Natural killer cell (primary cell): ENCODE data around the gene TTC27. TPM values are rescaled to one million over a fixed set of nuclear protein-coding genes. Genes with fewer than 3 reads are reported as not detected.
"Not testable (repeated sequence)": the region's sequence is repeated elsewhere in the genome, so short reads cannot be mapped to it uniquely, and the experiment has no call there.

Source experiments
- ATAC-seq, 3 donors: fragments of 150-1000 bp in 2 of 3; fragments of 200-7000 bp in 1 of 3; cut with Tn5 transposase; 1 replicate in 1 of 3; 2 replicates in 2 of 3; pipeline ENCODE4 v1.10.0; 2021; ENCODE audit warnings: mild to moderate bottlenecking in 2 of 3, moderate library complexity in 2 of 3
- DNase-seq, 2 donors: peaks; one replicate each; pipeline versions ENCODE4 v3.0.0 to v3.0.0-alpha.2; 2013 to 2021; ENCODE audit warnings: mixed read lengths in 1 of 2
- H3K27ac ChIP-seq: one replicate; pipeline ENCODE4 v1.5.1; 2013; ENCODE audit warnings: mild to moderate bottlenecking, low read length
- H3K27me3 ChIP-seq: one replicate; pipeline ENCODE4 v1.6.1; 2013; ENCODE audit warnings: low read length; ENCODE audit not compliant: control insufficient read depth, insufficient read depth
- H3K36me3 ChIP-seq: one replicate; pipeline ENCODE4 v1.6.1; 2013; ENCODE audit warnings: low read length; ENCODE audit not compliant: control insufficient read depth, insufficient read depth
- H3K4me1 ChIP-seq: one replicate; pipeline ENCODE4 v1.6.1; 2013; ENCODE audit warnings: low read length; ENCODE audit not compliant: control insufficient read depth, insufficient read depth
- H3K4me3 ChIP-seq: one replicate; pipeline ENCODE4 v1.5.1; 2013; ENCODE audit warnings: low read length
- H3K9me3 ChIP-seq: one replicate; pipeline ENCODE4 v1.6.1; 2013; ENCODE audit warnings: low read length; ENCODE audit not compliant: control insufficient read depth, insufficient read depth
- H3K27ac Mint-ChIP-seq, 2 donors: one replicate each; pipeline ENCODE4 v1.8.0; 2022; ENCODE audit warnings: mild to moderate bottlenecking in 2 of 2, mixed read lengths in 2 of 2, moderate library complexity in 1 of 2
- H3K27me3 Mint-ChIP-seq, 2 donors: one replicate each; pipeline ENCODE4 v1.8.0; 2022; ENCODE audit warnings: low read depth in 2 of 2, mixed read lengths in 2 of 2
- H3K36me3 Mint-ChIP-seq: one replicate; pipeline ENCODE4 v1.8.0; 2022; ENCODE audit warnings: mixed read lengths
- H3K4me1 Mint-ChIP-seq, 2 donors: one replicate each; pipeline ENCODE4 v1.8.0; 2022; ENCODE audit warnings: mixed read lengths in 2 of 2
- H3K4me3 Mint-ChIP-seq: one replicate; pipeline ENCODE4 v1.8.0; 2022; ENCODE audit warnings: mild to moderate bottlenecking, moderate library complexity, mixed read lengths
- H3K9me3 Mint-ChIP-seq, 2 donors: one replicate each; pipeline ENCODE4 v1.8.0; 2022; ENCODE audit warnings: mixed read lengths in 2 of 2
- CTCF ChIP-seq: fragments of 200-600 bp; IDR thresholded peaks from one replicate; pipeline ENCODE4 v1.8.0; 2022; ENCODE audit warnings: antibody characterized with exemption
- WGBS: methylation state at CpG from one replicate; pipeline ENCODE4 v1.1.7; 2013; ENCODE audit warnings: missing lambda C conversion rate; ENCODE audit not compliant: insufficient coverage; 5-methylcytosine and 5-hydroxymethylcytosine counted together
- intact Hi-C: fragments of 100-400 bp; cut with micrococcal nuclease; formaldehyde crosslinking; loops from one replicate; pipeline ENCODE4 v1.14.2; 2022
- total RNA-seq, 4 donors: library from RNA; stranded (reverse); fragments of 120-200 nt in 1 of 4; gene quantifications; one replicate each; pipeline versions ENCODE4 v1.2.3 to v1.2.4, GENCODE V29; 2013 to 2022

Gene TTC27
- total RNA-seq, 3 donors from 2014 or later (not counting 1 experiment from before 2014, with no cell fraction given): 13.7 to 14.6 (median 14.1) TPM

DNA sequence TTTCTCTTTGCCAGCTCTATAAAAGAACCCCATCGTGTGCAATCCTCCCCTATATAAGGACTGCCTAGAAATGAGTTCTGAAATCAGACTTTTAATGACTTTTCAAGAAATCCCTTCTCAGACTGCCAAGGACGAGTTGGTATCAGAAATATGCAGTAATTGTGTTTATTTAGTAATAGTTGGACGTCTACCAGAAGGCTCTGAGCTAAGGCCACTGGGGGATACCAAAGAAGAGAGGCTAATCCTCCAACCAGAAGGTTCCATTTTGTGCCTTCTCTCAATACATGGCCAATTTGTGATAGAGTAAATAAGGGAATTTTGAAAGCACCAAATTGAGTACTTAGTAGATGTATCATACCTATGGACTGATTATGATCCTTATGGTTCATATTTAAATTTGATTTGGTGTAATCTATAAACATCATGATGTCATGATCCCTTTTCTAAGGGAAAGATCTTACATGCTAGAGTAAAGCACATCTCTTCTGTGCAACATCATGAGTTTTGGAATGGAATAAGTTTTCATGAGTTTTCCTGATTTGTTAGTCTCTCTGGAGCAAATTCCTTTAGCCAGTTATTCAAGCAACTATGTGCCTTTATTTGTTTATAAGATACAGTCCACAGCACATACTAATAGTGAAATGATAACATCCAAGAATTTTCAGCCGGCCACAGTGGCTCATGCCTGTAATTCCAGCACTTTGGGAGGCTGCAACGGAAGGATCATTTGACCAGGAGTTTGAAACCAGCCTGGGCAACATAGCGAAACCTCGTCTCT is 236.7 kb downstream of the TTC27 start:
- no peak overlapping the region for H3K4me3 Mint-ChIP-seq
- 92% methylated on average over 7 of the region's 7 CpGs for WGBS
- no peaks in the 10 kb centered on the region for H3K27me3 ChIP-seq
- H3K27me3 Mint-ChIP-seq: no peaks in the 10 kb centered on the region
- ATAC-seq: no peak
- intact Hi-C loops: no loop called here
- peak overlapping the region in 1 of 2 donors; percentile 89 for H3K27ac Mint-ChIP-seq
- DNase-seq: no peak
- TF ChIP-seq CTCF: no peak
- no peaks in the 10 kb centered on the region for H3K9me3 Mint-ChIP-seq
- no peaks in the 10 kb centered on the region for H3K36me3 ChIP-seq
- no peaks in the 10 kb centered on the region for H3K36me3 Mint-ChIP-seq
- no peak overlapping the region for H3K4me3 ChIP-seq
- peaks cover 11% of the 10 kb centered on the region for H3K4me1 ChIP-seq
- no peak overlapping the region for H3K27ac ChIP-seq
- peaks cover 24 to 28% of the 10 kb centered on the region in 2 donors for H3K4me1 Mint-ChIP-seq
- no peaks in the 10 kb centered on the region for H3K9me3 ChIP-seq

DNA sequence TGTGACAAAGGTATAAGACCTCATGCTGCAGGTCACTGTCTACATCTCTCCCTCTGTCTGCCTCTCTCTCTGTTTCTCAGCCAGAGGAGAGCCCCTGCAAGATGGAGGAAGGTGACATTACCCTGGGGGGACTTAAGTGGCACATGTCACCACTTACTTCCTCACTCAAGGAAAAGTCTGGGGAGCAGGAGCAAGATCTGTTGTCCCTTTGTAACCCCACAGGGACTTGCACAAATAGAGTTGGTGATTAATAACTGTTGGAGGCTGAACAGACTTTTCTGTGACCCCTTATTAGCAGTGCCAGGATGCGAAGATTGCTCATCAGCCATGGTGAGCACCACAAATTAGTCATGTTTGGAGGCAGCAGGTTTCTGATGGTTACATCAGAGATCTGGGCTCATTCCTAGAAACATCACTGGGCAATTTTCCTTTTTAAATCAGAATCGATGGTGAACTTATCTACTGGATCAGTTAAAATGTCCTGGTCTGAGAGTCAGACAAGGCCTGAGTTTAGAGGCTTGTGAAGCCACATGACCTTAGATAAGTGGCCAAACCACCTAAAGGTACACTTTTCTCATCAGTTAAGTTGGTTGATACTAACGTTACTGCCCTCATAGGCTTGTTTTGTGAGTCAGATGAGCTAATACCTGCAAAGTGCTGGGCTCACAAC is 237.7 kb downstream of the TTC27 start:
- Mint-ChIP-seq H3K4me3 (no peak overlapping the region), H3K27ac (peak overlapping the region in 1 of 2 donors; percentile 73), H3K36me3 (no peaks in the 10 kb centered on the region), H3K4me1 (peaks cover 24 to 28% of the 10 kb centered on the region in 2 donors), H3K9me3 (no peaks in the 10 kb centered on the region), H3K27me3 (no peaks in the 10 kb centered on the region)
- H3K9me3 ChIP-seq: no peaks in the 10 kb centered on the region
- intact Hi-C loops: no loop called here
- WGBS: 63% methylated on average over 3 of the region's 3 CpGs
- DNase-seq (no peak), ATAC-seq (peak in 1 of 3 donors; percentile 17)
- no peaks in the 10 kb centered on the region for H3K27me3 ChIP-seq
- no peak overlapping the region for H3K4me3 ChIP-seq
- no peak overlapping the region for H3K27ac ChIP-seq
- H3K36me3 ChIP-seq: no peaks in the 10 kb centered on the region
- H3K4me1 ChIP-seq: peaks cover 11% of the 10 kb centered on the region
- no peak for TF ChIP-seq CTCF

- intact Hi-C loops, H3K4me3 Mint-ChIP-seq, ATAC-seq: not testable (repeated sequence)
Measured at GRCh38 chr2:32866462-32866861, 238.6 kb downstream of the TTC27 start.

More at GRCh38 chr2:32866462-32866861, 238.6 kb downstream of the TTC27 start:
- not testable (repeated sequence) for H3K27me3 Mint-ChIP-seq, H3K36me3 Mint-ChIP-seq, DNase-seq, H3K27ac ChIP-seq, H3K4me3 ChIP-seq, H3K36me3 ChIP-seq, H3K27me3 ChIP-seq, H3K9me3 ChIP-seq, H3K27ac Mint-ChIP-seq, H3K9me3 Mint-ChIP-seq
- peaks cover 19 to 22% of the 10 kb centered on the region in 2 donors for H3K4me1 Mint-ChIP-seq
- WGBS: 100% methylated on average over 1 of the region's 1 CpG
- peaks cover 11% of the 10 kb centered on the region for H3K4me1 ChIP-seq
